Neural progenitor cell (in vitro differentiated cells): ENCODE results near the gene MAP2K5.

ENCODE experiments used
- EZH2 ChIP-seq: fragments of 200-600 bp; sonication (generic); IDR thresholded peaks from 2 replicates; pipeline ENCODE4 v1.6.1; 2017; ENCODE audit warnings: antibody characterized with exemption, mild to moderate bottlenecking, moderate library complexity
- EZH2phosphoT487 ChIP-seq: fragments of 200-600 bp; sonication (generic); IDR thresholded peaks from 2 replicates; pipeline ENCODE4 v1.6.1; 2017; ENCODE audit warnings: antibody characterized with exemption
- TF ChIP-seq, protein P1 (sequence below): fragments of 200-600 bp; sonication (generic); IDR thresholded peaks from 2 replicates; pipeline ENCODE4 v1.5.1; 2017; ENCODE audit warnings: antibody characterized with exemption, mild to moderate bottlenecking

GRCh38 chr15:67755264-67755663 is 212.8 kb downstream of the MAP2K5 start:
- TF ChIP-seq, protein P1, sequence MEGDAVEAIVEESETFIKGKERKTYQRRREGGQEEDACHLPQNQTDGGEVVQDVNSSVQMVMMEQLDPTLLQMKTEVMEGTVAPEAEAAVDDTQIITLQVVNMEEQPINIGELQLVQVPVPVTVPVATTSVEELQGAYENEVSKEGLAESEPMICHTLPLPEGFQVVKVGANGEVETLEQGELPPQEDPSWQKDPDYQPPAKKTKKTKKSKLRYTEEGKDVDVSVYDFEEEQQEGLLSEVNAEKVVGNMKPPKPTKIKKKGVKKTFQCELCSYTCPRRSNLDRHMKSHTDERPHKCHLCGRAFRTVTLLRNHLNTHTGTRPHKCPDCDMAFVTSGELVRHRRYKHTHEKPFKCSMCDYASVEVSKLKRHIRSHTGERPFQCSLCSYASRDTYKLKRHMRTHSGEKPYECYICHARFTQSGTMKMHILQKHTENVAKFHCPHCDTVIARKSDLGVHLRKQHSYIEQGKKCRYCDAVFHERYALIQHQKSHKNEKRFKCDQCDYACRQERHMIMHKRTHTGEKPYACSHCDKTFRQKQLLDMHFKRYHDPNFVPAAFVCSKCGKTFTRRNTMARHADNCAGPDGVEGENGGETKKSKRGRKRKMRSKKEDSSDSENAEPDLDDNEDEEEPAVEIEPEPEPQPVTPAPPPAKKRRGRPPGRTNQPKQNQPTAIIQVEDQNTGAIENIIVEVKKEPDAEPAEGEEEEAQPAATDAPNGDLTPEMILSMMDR = no peak
- no peak for TF ChIP-seq EZH2
- no peak for TF ChIP-seq EZH2phosphoT487
